NCI-H2227 (cell line): Measurements from ENCODE around the gene BRF1.

Source experiments
- DNase-seq: peaks from one replicate; lab custom pipeline; 2025; ENCODE audit not compliant: unreplicated experiment; lab: John Stamatoyannopoulos, UW

Gene BRF1

DNA sequence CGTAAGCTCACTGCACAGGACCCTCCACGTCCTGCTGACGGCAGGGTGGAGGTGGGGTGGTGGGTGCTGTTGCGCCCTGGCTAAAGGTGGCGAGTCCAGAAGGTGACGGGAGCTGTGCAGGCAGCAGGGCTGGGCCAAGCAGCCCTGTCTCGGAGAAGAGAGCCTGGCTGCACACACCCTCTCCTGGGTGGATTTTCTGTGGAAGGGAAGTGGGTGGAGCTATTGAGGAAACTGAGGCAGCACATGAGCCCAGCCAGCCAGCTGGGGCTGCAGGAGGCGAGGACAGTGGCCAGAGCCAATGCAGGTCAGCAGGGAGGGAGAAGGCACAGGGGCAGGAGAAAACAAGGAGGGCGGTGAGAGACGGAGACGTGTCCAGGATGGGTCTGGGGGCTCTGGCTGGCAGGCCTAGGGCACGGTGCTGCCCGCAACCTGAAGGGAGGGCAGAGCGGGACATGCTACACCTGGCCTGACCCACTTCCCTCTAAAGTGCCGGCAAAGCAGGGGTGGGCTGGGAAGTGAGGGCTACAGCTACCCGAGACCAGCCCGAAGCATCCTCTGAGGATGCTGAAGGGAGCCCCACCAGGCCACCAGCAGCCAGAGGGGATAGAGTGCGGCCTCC, 32.0 kb downstream of the BRF1 start:
- DNase-seq, result no peak

DNA sequence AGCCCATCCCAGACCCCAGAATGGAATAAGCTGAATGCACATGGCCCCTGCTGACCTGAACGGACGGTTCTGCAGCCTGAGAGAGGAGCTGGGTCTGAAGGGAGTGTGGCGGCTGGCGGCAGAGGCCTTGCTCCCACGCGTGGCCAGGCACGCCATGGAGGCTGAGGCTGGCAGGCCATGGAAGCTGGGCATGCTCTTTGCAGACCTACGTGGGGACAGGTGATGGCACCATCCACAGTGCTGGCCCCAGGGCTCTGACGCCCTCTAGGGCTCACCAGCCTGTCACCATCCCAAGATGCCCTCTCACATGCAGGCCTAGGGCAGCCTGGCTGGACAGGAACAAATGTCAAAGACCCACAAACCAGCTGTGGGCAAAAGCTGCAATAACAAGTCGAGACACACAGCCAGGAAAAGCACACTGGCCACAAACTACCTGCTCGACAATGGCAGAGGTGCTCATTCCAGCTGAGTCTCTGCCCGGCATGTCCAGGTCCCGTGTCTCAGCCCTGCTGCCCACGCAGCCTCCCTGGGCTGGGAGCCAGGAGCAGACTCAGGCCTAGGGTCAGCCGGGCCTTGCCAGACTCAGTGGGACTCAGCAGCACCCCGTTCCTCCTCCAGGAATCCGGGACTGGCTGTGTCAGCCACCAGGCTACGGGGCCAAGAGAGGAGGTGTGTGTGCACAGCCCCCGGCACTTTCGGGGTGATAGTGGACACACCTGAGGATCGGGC, 32.8 kb downstream of the BRF1 start:
- no peak for DNase-seq

DNA sequence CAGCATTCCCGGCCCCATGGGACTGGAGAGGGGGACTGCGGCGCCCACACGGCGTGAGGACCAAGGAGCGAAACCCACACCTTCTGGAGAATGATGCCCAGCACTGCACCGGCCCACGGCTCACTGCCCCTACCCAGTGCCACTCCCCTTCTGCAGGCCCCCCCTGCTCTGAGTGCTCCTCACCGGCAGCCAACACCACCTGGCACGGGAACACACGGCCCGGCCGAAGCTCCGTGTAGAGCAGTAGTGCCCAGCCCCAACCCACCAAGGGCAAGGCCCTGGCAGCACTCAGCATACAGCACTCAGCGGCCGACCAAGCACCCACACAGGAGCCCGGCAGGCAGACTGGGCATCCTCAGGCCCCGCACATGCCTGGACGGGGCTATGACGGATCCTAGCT, 39.0 kb downstream of the BRF1 start:
- DNase-seq, result no peak

DNA sequence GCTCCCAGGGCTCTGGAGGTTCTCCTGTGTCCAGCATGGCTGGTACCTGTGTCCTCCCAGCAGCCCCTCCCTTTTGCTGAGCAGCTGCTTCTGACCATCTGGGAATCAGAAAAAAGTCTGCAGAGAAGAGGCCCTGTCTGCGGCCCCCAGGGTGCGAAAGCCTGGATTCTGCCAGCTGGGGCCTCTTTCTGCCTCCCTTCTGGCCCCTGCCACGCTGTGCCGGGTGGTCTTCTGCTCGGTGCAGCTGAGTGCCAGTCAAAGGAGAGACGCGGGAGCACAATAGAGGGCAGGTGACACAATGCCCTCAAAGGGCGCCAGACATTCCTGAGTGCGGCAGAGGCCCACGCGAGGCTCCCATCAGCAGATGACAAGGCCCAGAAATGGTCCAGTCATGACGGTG, 39.8 kb downstream of the BRF1 start:
- DNase-seq, result no peak

DNA sequence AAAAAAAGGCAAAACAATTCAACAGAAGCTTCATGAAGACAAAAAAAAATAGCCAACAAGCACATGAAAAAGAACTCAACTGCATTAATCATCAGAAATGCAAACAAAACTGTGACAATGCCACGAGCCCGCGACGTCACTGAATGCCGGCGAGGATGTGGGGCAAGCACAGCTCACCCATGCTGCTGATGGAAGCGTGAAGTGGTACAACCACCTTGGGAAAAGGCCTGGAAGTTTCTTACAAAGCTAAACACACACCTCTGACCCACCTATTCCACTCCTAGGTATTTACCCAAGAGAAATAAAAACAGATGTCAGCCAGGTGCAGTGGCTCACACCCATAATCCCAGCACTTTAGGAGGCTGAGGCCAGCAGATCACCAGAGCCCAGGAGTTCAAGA, 42.0 kb downstream of the BRF1 start:
- no peak for DNase-seq

DNA sequence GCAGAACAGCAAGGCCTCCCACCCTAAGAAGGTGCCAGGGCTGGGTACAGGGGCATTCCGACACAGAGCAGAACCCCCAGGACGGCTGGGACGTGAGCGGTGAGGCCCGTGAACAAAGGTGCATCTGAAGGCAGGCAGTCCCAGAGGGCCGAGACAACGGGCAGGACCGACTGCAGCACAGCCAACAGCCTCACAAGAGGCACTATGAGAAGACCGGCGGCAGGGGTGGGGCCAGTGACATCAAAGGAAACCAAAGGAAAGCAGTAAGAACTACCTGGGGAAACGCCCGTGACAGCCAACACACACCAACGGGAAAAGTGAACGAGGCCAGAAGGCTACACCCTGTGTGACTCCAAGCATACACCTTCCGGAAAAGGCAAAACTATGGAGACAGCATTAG, 43.3 kb downstream of the BRF1 start:
- no peak for DNase-seq

DNA sequence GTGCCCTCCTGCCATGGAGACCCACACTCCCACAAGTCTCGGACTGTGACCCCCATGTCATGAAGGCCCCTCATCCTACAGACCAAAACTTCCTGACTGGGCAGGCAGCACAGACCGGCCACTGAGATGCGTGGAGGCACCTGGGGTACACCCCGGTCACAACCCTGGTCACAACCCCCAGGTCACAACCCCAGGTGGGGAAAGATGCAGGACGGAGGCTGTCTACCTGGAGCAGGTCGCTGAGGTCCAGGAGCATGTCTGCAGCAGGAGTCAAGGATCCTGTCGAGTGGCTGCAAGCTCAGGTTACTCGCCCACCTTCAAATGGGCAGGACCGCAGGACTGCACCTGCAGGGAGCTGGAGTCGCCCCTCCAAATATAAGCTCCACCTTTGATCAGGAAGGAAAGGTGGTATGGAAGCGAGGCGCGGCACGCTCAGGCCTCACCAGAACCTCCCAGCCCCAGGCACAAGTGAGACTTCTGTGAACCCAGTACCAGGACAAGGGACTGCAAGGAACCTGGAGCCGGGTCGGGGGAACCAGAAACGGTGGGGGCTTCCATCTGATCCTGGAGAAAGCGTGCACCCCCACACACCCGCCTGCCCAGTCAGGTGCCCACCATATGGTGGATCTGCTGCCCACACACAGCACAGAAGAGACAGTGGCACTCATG, 44.4 kb downstream of the BRF1 start:
- DNase-seq, result no peak

DNA sequence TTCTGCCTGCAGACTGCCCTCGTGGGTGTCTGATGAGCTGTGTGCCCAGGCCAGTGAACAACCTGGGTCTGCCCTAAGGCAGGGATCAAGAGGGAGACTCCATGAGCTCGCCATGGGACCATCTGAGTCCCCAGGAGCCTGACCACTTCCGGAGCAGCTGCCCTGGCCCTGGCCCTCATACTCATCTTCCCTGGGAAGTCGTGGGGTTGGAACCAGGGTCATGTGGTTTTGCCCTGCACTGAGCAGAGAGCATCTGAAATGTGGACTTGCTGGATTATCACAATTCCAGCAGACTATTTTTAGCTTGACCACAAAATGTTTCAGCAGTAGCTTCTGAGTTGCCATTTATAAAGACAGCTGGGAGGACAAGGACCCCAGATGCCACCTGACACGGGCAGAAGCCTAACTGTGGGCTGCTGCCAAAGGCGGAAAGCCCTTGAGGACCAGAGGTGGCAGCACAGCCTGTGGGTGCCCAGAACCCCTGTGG, 45.7 kb downstream of the BRF1 start:
- no peak for DNase-seq

DNA sequence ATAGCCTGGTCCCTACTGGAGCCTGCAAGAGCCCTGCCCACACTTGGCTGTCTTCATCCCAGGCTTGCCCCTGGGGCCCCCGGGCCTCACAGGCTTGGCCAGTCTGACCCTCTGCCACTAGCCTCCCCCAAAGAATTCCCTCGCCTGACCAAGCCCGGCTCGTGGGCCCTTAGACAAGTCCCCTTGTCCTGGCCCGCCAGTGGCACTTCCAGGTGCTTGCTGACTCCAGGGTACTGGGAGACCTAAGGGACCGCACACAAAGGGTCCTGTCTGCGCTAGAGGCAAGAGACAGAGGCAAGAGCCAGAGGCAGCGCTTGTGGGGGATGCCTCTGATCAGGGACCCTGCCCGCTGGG, 47.5 kb downstream of the BRF1 start:
- DNase-seq, result no peak

DNA sequence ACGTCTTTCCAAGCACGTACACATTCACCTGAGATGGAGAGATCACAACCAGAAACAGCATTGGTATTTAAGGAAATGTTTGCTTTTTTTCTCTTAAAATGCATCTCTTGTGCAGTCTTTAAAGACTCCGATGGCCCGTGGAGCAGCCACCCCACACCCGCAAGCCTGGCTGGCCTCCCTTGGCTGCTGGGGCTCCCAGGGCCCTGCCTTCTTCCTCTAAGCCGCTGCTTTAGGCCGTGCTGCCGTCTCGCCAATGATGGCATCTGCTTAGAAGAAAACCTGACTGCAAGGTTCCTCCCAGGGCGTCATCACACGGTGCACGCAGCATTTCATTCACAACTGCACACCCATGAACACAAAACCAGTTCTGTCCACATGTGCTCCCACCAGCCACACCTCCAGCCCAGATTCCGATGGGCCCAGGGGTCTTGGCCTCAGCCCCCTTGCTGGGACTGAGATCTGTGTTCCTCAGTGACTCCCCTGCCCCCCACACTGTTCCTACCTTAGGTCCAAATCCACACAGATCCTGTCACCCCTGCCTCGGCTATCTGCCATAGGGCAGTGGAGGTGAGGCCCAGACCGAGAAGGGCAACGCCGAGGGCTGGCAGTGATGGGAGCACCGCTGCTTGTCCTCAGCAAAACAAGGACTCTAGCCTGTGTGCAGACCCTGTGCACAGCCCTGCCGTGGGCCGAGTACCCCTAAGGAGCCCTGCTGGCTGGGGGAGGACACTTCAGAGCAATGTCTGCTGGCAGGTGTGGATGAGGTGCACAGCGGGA, 48.1 kb downstream of the BRF1 start:
- no peak for DNase-seq

DNA sequence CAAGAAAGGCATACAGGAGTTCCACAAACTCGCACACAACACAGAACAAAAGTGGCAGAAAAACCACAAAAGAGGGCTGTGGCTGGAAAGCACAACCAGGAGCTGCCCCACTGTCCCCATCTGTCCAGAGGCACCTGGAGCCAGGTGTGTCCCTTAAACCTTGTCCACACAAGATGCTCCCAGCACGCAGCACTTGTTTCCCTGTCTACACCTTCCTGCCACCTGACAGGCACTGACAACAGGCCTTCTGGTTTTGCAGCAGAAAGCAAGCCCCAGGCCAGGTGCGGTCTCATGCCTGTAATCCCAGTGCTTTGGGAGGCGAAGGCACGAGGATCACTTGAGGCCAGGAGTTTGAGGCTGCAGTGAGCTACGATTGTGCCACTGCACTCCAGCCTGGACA, 48.9 kb downstream of the BRF1 start:
- DNase-seq, result no peak

DNA sequence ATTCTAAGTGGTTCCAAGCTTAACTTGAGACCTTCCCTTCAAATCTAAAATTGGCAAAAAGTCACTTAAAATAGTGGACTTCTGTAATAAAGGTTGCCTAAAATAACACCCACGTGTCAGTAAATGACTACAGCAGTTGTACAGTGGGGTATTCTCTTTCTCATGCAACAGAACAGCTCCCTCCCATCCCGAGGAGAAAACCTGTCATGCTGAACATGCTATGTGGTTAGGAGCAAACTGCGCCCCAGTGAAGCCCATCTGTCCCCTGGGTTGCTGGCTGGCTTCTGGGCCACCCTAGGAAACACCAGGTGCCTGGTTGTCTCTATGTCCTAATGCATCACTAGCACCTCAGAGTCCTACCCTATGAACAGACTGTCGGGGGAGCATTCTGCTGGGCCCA, 49.8 kb downstream of the BRF1 start:
- DNase-seq, result no peak

DNA sequence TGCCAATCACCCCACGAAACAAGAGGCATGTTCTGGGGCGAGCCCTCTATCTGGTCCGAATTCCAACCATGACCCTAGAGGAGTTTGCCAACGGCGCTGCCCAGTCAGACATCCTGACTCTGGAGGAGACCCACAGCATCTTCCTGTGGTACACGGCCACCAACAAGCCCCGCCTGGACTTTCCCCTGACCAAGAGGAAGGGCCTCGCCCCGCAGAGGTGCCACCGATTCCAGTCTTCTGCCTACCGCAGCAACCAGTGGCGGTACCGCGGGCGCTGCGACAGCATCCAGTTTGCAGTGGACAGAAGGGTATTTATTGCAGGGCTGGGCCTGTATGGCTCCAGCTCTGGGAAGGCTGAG, 50.8 kb downstream of the BRF1 start:
- no peak for DNase-seq

DNA sequence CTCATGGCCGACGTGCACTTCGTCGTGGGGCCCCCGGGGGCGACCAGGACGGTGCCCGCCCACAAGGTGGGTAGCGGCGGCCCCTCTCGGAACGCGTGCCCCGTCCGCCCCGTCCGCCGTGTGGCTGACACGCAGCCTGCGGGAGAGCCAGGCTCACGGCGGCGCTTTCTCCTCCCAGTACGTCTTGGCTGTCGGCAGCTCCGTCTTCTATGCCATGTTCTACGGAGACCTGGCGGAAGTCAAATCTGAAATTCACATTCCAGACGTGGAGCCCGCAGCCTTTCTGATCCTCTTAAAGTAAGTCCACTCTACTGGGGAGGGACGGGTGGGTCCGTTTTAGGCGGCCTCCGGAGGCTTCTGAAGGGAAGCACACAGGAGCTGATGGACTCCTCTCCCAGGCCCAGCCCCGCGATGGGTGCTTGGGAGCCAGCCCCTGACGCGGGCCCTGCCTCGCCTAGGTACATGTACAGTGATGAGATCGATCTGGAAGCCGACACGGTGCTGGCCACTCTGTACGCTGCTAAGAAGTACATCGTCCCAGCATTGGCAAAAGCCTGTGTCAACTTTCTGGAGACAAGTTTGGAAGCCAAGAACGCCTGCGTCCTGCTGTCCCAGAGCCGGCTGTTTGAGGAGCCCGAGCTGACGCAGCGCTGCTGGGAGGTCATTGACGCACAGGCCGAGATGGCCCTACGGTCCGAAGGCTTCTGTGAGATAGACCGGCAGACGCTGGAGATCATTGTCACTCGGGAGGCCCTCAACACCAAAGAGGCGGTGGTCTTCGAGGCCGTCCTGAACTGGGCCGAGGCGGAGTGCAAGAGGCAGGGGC, 51.4 kb downstream of the BRF1 start:
- DNase-seq, result no peak

DNA sequence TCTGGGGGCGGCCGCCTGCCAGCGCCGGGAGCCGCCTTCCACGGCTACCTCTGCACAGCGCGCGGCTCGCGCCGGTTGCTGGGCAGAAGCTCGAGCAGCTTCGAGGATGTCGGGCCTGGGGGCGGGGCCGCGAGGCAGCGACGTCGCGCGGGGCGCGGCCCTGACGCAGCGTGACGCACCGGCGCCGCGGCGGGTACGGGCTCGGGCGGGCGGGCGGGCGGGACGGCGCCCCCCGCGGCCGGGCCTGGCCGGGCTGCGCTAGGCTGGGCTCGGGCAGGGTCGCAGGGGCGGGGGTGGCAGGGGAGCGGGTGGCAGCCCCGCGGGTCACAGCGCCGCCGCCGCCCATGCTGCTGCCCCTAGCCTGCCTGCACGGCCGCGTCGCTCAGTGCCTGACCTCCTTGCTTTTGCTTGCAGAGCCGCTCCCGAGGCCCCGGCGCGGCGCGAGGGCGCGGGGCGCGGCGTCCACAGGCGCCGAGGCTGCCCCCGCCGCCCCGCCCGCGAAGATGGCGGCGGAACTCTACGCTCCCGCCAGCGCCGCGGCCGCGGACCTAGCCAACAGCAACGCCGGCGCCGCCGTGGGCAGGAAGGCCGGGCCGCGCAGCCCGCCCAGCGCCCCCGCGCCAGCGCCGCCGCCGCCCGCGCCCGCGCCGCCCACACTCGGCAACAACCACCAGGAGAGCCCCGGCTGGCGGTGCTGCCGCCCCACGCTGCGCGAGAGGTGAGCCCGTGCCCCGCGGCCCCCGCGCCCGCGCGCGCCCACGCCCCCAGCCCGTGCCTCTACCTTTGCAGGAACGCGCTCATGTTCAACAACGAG, 52.2 kb downstream of the BRF1 start, which contains the start of gene BTBD6:
BTBD6 (plus strand) TSS at position 166 of the 814 bp plus-strand sequence; CDS start at position 345, 179 bp downstream.
- DNase-seq, result peak; percentile 89

DNA sequence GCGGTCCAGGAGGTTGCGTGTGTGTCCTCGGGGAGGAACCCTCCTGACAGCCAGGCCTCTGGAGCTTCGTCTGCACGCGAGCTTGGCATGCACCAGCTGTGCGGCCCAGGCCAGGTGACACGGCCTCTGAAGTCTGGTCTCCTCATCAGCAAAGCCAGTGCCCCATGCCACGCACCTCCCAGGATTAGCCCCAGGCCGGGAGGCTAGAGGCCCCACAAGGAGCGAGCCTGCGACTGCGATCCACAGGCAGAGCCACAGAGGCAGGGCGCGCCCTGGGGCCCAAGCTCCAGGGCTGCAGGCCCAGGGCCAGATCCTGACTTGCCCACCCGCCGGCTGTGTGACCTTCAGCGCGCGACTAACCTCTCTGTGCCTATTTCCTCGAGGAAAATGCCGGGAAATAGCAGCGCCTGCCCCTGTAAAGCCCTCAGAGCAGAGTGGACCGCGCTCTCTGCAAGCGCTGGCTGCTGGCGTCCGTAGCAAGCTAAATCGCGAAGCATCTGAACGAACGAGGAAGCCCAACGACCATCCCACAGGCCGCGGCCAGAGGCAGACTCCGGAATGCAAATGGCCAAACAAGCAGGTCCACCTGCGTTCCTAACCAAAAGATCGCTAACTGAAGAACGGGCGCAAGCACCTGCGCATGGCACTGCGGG, 53.0 kb downstream of the BRF1 start:
- no peak for DNase-seq

DNA sequence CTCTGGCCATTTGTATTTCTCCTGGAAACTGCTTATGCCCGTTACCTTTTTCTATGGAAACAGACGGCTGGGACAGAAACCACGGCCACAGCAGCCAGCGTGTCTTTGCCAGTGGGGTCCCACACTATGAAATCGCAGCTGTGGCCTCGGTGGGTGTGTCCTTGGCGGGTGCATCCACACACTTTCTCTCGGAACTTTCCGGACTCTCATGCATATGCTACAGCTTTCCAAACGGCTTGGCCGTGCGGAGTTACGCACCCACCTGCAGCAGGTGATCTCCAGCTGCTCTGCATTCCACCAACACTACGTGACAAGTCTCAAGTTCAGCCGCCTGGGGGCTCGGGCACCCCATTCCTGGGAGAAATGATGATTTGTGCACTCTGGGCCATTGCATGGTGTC, 53.8 kb downstream of the BRF1 start:
- no peak for DNase-seq

DNA sequence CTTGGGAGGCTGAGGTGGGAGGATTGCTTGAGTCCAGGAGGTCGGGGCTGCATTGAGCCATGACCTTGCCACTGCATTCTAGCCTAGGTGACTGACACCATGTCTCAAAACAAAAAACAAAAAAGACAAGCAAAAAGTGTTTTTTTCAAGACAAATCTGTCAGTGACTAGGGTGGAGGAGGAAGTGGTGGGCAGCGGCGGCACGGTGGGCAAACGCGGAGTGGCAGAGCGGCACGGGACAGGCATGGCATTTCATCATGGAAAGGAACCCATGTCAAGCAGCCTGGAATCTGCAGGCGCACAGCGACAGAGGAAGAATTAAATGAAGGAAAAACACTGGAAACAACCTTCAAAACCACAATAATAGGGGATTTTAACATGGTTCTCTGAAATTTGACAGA, 56.5 kb downstream of the BRF1 start:
- no peak for DNase-seq

DNA sequence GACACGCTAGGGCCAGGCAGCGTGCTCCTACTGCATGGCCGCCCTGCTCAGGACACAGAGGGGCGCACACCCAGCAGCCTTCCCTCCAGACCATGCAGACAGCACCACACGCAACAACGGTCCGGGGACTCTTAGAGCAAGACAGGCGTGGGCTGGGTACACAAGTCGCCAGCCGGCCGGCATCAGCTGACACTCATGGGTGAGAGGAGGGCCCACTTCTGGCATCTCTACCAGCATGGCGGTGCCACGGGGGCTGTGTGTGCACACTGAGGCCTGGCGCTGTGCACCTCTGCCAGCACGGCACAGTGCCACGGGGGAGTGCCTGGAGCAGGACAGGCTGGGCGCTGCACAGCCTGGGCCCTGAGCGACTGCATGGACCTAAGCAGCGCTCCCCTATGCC, 59.2 kb downstream of the BRF1 start:
- DNase-seq, result no peak
